Measurements from ENCODE around the gene TRIP13. TPM values are rescaled to one million over a fixed set of nuclear protein-coding genes. Genes with fewer than 3 reads are reported as not detected.

Gene TRIP13
- polyA plus RNA-seq, 3 donors, result 0.24 to 1.2 TPM; not detected in 1

- TF ChIP-seq CTCF (IDR thresholded peaks at IDR 0.05), result no peak
- H3K4me1 Mint-ChIP-seq, result no peaks in the 10 kb centered on the region
- H3K27me3 ChIP-seq (ENCODE audit: control insufficient read depth in 2 of 2, insufficient read depth in 2 of 2, low read length in 2 of 2), result no peaks in the 10 kb centered on the region
Measured at GRCh38 chr5:855771-856530, 36.7 kb upstream of the TRIP13 start.

GRCh38 chr5:856531-857425 lies 35.9 kb upstream of the TRIP13 start:
- no peaks in the 10 kb centered on the region for H3K9me3 Mint-ChIP-seq
- no peaks in the 10 kb centered on the region for H3K4me1 Mint-ChIP-seq
- Histone ChIP-seq H3K36me3 (replicated peaks in 1 of 2; ENCODE audit: control insufficient read depth in 1 of 2, insufficient read depth in 2 of 2, low read length in 2 of 2) (no peaks in the 10 kb centered on the region), H4K20me1 (ENCODE audit: insufficient read depth, low read length) (no peaks in the 10 kb centered on the region), H3K9ac (ENCODE audit: insufficient read depth, low read length, poor library complexity, severe bottlenecking) (no peak overlapping the region), H3K4me3 (replicated peaks in 1 of 3; ENCODE audit: low read depth in 2 of 3, low read length in 3 of 3) (no peak overlapping the region), H3K4me1 (ENCODE audit: control insufficient read depth in 1 of 2, insufficient read depth in 2 of 2, low read length in 2 of 2) (no peaks in the 10 kb centered on the region), H3K27me3 (ENCODE audit: control insufficient read depth in 2 of 2, insufficient read depth in 2 of 2, low read length in 2 of 2) (no peaks in the 10 kb centered on the region), H3K9me3 (replicated peaks in 1 of 2; ENCODE audit: control insufficient read depth in 1 of 2, insufficient read depth in 1 of 2, low read length in 2 of 2) (no peaks in the 10 kb centered on the region), H2AFZ (ENCODE audit: insufficient read depth, low read depth, low read length, poor library complexity, severe bottlenecking) (no peak overlapping the region), H3K4me2 (replicated peaks; ENCODE audit: extremely low read depth, low read length, poor library complexity, severe bottlenecking) (no peak overlapping the region), H3K27ac (ENCODE audit: low read depth in 1 of 2, low read length in 2 of 2) (no peak overlapping the region), H3K79me2 (ENCODE audit: insufficient read depth, low read length) (no peaks in the 10 kb centered on the region)
- no peak overlapping the region for H3K4me3 Mint-ChIP-seq
- 92% methylated on average over 14 of the region's 16 CpGs for WGBS (ENCODE audit: insufficient coverage)
- intact Hi-C loops (cut with micrococcal nuclease), result no loop called here
- H3K36me3 Mint-ChIP-seq, result peaks cover 5 to 8% of the 10 kb centered on the region in 2 donors
- peaks cover 0 to 7% (median 2%) of the 10 kb centered on the region in 3 donors for H3K27me3 Mint-ChIP-seq (ENCODE audit: low read depth in 3 of 3)
- no peak overlapping the region for H3K27ac Mint-ChIP-seq
- TF ChIP-seq CTCF (IDR thresholded peaks at IDR 0.05), result no peak
- DNase-seq, result no peak

More at GRCh38 chr5:855771-856530, 36.7 kb upstream of the TRIP13 start:
- Histone ChIP-seq H3K27ac (ENCODE audit: low read depth in 1 of 2, low read length in 2 of 2) (no peak overlapping the region), H2AFZ (ENCODE audit: insufficient read depth, low read depth, low read length, poor library complexity, severe bottlenecking) (no peak overlapping the region), H3K9me3 (replicated peaks in 1 of 2; ENCODE audit: control insufficient read depth in 1 of 2, insufficient read depth in 1 of 2, low read length in 2 of 2) (no peaks in the 10 kb centered on the region), H3K79me2 (ENCODE audit: insufficient read depth, low read length) (no peaks in the 10 kb centered on the region), H3K4me3 (replicated peaks in 1 of 3; ENCODE audit: low read depth in 2 of 3, low read length in 3 of 3) (no peak overlapping the region), H3K9ac (ENCODE audit: insufficient read depth, low read length, poor library complexity, severe bottlenecking) (no peak overlapping the region), H4K20me1 (ENCODE audit: insufficient read depth, low read length) (no peaks in the 10 kb centered on the region), H3K36me3 (replicated peaks in 1 of 2; ENCODE audit: control insufficient read depth in 1 of 2, insufficient read depth in 2 of 2, low read length in 2 of 2) (no peaks in the 10 kb centered on the region), H3K4me2 (replicated peaks; ENCODE audit: extremely low read depth, low read length, poor library complexity, severe bottlenecking) (no peak overlapping the region), H3K4me1 (ENCODE audit: control insufficient read depth in 1 of 2, insufficient read depth in 2 of 2, low read length in 2 of 2) (no peaks in the 10 kb centered on the region)
- intact Hi-C loops (cut with micrococcal nuclease), result no loop called here
- Mint-ChIP-seq H3K36me3 (peaks cover 5 to 8% of the 10 kb centered on the region in 2 donors), H3K9me3 (no peaks in the 10 kb centered on the region), H3K4me3 (no peak overlapping the region), H3K27me3 (ENCODE audit: low read depth in 3 of 3) (peaks cover 2 to 7% (median 4%) of the 10 kb centered on the region in 3 donors), H3K27ac (no peak overlapping the region)
- DNase-seq, result no peak
- WGBS (ENCODE audit: insufficient coverage), result 78% methylated on average over 21 of the region's 21 CpGs
